Right lung (tissue), 10 donors: ENCODE data around the gene CDK10. TPM values are rescaled to one million over a fixed set of nuclear protein-coding genes. Genes with fewer than 3 reads are reported as not detected.

Experiments used
- DNase-seq, 2 donors: peaks; one replicate each; pipeline ENCODE4 v3.0.0-alpha.2; 2013
- long read RNA-seq, 8 donors: transcript quantifications; one replicate each; lab custom pipeline, GENCODE V29; 2026
- polyA plus RNA-seq, 5 donors: library from polyadenylated mRNA; unstranded; fragments of 120-200 nt; gene quantifications; one replicate each; pipeline versions ENCODE4 v1.2.1 to v1.2.3, GENCODE V29; 2013; ENCODE audit warnings: inconsistent platforms in 1 of 5, low replicate concordance in 1 of 5; ENCODE audit not compliant: insufficient read length in 5 of 5, insufficient read depth in 1 of 5

Gene CDK10, protein sequence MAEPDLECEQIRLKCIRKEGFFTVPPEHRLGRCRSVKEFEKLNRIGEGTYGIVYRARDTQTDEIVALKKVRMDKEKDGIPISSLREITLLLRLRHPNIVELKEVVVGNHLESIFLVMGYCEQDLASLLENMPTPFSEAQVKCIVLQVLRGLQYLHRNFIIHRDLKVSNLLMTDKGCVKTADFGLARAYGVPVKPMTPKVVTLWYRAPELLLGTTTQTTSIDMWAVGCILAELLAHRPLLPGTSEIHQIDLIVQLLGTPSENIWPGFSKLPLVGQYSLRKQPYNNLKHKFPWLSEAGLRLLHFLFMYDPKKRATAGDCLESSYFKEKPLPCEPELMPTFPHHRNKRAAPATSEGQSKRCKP
- polyA plus RNA-seq = 100 to 1,000 TPM in 3 of 5 donors, 10 to 100 TPM in 2; 80.3 to 139 (median 102) TPM
- long read RNA-seq, donor 1, partial matches to known transcripts = 28 of 34 reads
- long read RNA-seq, donor 1, other reads (novel, unspliced or antisense) = 0 of 34 reads
- long read RNA-seq, donor 2, partial matches to known transcripts = 0 of 4 reads
- long read RNA-seq, donor 2, other reads (novel, unspliced or antisense) = 0 of 4 reads
- long read RNA-seq, donor 3, partial matches to known transcripts = 30 of 32 reads
- long read RNA-seq, donor 3, other reads (novel, unspliced or antisense) = 0 of 32 reads
- long read RNA-seq, donor 4, partial matches to known transcripts = 0 of 2 reads
- long read RNA-seq, donor 4, other reads (novel, unspliced or antisense) = 0 of 2 reads
- long read RNA-seq, donor 5, partial matches to known transcripts = 0 of 6 reads
- long read RNA-seq, donor 5, other reads (novel, unspliced or antisense) = 0 of 6 reads
- long read RNA-seq, donor 6, partial matches to known transcripts = 0 of 6 reads
- long read RNA-seq, donor 6, other reads (novel, unspliced or antisense) = 0 of 6 reads
- long read RNA-seq, donor 7, partial matches to known transcripts = 0 of 5 reads
- long read RNA-seq, donor 7, other reads (novel, unspliced or antisense) = 0 of 5 reads
- long read RNA-seq, donor 8, partial matches to known transcripts = 0 of 1 reads
- long read RNA-seq, donor 8, other reads (novel, unspliced or antisense) = 0 of 1 reads

DNA sequence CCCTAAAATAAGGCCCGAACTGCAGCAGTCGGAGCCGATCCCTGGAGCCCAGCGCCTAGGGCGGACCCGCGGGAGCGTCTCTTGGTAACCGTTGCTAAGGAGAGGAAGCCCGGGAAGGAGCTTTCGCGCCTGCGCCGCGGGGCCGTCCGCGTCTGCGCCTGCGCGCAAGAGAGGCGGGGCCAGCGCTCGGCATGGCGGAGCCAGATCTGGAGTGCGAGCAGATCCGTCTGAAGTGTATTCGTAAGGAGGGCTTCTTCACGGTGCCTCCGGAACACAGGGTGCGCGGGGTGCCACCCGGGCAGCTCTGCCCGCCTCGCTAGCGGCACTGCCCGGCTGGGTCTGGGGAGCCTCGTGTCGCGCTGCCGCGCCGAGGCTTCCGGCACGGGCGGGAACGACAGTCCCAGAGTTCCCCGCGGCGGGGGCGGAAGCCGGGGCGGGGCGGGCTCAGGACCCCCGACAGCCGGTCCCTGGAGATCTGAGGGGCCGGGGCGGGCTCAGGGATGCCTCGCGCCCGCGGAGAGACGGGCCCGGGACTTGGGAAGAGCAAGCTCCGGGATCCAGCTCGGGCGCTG, at the start of gene CDK10:
Gene CDK10 (plus strand): TSS at position 170 of the 572 bp plus-strand sequence. CDS start 22 bp downstream, at position 192.
- DNase-seq = peak; percentile 94 to 96

DNA sequence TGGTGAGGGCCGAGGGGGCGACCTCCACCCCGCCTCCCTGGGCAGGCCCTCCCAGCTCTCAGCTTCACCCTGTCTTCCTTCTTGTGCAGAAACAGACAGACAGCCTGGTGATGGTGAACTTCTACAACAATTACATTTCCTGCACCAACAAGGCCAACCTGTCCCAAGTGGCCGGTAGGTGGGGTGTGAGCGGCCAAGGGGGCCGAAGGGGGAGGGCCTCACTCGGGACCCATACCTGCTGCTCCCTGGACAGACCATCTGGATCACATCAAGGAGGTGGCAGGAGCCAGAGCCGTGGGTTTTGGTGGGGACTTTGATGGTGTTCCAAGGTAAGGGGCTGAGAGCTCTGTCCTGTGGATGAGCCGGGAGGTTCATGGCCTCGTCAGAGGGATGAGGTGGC, 49.1 kb upstream of the CDK10 start:
- DNase-seq = no peak

DNA sequence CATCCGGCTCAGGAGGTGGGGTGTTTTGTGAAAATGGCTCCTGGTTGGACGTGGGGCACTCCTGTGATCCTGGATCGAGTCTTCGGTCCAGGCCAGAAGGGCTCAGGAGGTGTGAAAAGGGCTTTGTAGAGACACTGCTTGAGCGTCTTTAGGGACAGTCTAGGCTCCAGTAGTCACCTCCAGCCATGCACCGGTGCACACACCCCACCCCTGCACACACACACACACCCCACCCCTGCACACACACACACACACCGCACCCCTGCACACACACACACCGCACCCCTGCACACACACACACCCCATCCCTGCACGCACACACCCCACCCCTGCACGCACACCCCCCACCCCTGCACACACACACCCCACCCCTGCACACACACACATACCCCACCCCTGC, 48.0 kb upstream of the CDK10 start:
- no peak for DNase-seq

DNA sequence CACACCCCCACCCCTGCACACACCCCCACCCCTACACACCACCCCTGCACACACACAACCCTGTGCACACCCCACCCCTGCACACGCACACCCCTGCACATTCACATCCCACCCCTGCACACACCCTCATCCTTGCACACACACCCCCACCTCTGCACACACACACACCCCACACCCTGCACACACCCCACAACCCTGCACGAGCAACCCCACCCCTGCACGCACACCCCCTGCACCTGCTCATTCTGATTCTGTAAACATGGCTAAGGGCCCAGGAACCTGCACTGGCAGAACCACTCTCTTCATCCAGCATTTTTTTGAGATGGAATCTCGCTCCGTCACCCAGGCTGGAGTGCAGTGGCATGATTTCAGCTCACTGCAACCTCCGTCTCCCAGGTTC, 47.1 kb upstream of the CDK10 start:
- DNase-seq = no peak

DNA sequence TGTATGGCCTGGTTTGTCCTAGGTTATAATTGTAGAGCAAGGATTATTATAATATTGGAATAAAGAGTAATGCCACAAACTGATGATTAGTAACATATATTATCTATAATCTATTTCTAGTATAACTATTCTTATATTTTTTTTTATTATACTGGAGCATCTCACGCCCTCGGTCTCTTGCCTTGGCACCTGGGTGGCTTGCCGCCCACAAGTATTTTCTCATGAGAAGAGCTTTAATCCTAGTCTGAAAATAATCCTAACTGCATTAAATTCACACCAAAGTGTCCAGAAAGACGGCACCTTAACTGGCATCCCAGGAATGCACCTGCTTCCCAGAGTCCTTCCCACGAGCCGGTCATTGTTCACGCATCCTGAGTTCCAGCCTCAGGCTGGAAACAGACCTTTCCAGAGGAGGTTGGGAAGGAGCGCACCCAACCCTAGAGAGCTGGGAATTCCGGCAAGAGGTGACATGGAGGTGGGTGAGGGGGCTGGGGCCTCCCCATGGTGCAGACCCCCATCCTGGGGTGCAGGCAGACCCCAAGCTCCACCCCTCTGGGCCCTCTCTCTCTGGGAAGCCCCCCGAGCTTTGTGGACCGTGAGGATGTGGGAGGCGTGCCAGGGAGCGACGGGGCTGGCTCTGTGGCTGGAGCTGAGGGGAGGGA, 44.9 kb upstream of the CDK10 start:
- DNase-seq = no peak

DNA sequence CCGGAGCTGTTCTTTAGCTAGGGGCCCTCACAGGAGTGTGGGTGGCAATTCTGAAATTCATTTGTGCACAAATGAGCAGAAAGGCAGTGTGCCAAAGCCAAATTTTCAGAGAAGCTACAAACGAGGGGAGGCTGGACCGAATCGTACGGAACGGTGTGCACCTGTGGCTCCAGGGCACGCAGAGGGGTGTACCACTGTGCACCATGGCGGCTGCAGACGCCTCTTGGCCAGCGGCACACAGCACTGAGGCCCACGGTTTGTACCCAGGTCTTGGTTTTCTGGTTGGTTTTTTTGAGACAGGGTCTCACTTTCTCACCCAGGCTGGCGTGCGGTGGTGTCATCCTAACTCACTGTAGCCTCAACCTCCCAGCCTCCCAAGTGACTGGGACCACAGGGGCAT, 43.9 kb upstream of the CDK10 start:
- DNase-seq = no peak

DNA sequence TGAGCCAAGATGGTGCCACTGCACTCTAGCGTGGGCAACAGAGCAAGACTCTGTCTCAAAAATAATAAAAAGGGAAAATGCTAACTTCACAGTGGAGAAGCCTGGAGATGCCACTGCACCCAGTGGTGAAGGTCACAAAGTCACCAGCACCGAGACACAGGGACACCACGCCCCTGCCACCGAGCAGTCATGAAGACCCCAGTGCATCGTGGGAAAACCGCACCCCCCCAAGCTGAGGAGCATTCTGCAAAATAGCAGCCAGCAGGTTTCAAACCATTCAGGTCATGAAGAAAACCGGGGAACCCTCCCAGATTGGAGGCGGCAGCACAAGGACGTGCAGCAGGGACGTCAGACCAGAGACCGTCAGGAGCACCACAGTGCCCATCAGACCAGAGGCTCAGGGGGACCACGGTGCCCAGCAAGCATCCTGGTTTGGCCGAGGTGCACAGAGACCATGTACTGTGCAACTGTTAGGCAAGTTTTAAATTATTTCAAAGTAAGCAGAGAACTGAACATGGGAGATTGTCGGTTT, 42.7 kb upstream of the CDK10 start:
- DNase-seq = no peak

DNA sequence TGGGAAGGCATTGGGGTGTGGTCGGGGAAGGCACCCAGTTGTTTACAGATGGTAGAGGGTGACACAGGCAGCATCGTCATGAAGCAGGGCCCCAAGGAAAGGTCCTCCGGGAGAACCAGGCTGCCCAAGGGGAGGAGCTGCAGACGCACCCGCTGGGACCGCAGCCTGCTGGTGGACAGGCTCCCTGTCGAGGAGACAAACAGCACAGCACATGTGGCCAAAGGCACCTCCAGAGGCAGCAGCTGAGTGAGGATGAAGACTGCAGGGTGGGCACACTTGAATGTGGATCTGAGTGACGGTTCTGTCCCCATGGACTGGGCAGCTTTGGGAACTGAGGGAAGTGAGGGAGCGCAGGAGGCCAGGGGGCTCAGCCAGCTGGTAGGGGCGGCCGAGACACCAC, 41.4 kb upstream of the CDK10 start:
- no peak for DNase-seq

DNA sequence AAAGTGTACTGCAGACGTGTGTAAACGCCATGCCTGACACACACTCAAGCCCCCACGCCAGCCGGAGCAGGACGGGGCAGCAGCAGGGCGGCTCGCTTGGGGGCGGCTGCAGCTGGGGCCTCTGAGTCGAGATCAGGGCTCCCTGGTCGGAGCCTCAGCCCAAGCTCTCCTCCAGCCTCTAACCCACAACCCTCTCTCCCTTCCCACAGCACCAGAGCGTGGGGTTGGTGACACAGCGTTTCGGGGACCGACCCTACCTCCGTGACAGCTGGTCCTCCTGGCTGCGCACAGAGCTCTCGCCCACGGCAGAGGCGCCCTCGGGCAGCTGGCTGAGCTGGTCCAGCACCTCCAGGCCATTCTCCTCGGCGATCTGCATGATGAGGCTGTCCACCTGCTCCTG, 40.2 kb upstream of the CDK10 start:
- DNase-seq = no peak

DNA sequence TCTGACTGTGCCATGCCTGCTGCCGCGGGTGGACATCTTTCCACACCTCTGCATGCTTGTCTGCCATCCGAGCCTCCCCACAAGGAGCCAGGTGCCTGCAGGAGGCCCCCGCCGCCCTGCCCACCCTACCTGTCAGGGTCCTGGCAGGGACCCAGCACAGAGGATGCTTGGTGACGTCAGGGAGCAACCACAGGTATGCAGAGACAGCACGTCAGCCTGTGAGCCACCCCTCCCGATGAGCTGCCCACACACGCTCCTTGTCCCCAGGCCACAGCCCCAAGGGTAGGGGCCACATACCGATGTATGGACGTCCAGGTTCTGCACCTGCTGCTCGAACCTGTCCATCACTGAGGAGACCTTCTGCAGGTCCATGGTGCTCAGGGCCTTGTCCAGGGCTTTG, 39.6 kb upstream of the CDK10 start:
- DNase-seq = no peak

DNA sequence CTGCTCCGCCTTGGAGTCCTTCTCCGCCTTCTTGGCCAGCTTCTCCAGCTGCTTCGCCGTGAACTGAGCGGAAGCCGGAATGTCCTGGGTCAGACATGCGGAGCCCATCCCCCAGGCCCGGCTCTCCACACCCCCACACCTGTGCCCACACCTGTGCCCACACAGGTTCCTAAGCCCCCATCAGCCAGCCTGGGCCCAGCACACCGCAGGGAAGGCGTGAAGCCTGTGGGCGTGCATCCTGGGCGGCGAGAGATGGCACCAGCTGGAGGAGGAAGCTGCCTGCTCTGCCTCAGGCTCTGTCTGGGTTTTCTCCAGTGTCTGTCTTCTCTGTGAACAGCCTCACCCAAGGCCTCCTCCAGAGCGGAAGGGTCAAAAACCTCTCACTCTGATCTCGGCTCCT, 34.9 kb upstream of the CDK10 start:
- no peak for DNase-seq

DNA sequence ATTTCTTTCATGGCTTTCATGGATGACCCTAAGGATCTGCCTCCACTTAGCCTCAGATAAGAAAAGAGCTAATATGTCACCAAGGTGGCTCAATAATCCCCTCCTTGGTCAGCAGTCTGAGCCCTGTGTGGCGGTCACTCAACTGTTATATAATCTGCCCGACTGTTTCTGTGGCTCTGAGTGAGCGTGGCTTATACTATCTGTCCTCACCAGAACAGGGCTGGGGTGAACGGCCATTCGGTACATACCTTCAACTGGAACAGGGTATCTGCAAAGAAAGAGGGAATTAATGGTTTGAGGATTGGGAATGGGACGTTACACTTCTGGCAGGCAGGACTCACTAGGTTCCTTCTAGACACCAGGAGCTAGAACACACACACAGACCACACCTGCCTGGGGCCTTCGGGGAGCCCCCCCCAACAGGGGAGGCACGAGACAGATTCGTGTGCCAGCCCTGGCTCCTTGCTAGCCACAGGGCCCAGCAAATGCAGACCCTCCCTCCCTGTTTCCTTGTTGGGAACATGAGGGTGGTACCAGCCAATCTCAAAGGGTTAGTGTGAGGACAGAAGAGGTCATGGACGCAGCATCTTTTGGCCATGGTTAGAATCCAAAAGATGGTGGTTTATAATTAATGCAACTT, 32.7 kb upstream of the CDK10 start:
- DNase-seq = no peak

DNA sequence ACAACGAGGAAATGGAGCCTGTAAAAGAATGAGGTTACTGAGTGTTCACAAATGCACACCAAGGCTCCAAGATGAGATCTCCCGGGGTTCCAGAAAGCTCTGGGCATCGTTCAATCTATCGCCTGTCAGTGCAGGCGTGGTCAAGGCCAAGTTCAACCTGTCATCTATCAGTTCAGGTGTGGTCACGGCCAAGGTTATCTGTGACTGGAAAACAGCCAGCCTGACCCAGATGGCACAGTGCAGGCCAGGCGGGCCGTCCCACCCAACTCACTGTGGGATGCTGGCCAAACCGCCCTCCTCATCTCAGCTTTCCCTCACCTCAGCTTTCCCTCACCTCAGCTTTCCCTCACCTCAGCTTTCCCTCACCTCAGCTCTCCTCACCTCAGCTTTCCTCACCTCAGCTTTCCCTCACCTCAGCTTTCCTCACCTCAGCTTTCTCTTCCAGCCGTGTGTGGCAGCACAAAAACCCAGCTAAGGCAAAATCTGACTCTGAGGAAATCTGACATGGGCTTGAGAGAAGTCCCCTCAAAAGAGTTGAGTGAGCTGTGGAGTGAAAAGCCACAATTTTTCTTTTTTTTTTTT, 31.3 kb upstream of the CDK10 start:
- no peak for DNase-seq

DNA sequence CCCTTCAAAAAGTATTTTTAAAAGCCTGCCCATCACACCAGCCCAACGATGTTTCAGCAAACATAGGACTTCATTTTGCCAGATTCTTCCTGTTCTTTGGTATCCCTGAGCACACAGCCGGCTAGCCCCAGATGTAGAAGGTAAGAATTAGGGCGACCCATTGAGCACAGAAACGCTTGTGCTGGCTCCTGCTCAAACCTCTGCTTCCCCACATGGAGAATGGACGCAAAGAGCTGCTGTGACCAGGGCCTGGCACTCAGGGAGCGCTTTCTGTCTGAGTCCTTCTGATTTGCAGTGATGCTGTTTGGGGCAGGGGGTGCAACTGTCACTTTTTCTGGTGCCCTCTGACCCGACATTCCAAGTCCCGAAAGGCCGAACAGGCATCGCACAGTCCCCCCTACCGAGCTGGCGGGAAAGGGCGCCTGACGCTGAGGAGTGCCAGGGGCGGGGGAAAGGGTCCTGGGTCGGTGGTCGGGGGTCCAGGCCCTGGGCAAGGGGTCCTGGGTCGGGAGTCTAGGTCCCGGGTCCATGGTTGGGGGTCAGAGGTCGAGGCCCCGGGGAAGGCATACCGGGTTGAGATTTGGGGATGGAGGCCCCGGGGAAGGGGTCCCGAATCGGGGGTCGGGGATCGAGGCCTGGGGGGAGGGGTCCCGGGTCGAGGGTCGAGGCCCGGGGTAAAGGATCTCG, 29.9 kb upstream of the CDK10 start:
- DNase-seq = no peak

DNA sequence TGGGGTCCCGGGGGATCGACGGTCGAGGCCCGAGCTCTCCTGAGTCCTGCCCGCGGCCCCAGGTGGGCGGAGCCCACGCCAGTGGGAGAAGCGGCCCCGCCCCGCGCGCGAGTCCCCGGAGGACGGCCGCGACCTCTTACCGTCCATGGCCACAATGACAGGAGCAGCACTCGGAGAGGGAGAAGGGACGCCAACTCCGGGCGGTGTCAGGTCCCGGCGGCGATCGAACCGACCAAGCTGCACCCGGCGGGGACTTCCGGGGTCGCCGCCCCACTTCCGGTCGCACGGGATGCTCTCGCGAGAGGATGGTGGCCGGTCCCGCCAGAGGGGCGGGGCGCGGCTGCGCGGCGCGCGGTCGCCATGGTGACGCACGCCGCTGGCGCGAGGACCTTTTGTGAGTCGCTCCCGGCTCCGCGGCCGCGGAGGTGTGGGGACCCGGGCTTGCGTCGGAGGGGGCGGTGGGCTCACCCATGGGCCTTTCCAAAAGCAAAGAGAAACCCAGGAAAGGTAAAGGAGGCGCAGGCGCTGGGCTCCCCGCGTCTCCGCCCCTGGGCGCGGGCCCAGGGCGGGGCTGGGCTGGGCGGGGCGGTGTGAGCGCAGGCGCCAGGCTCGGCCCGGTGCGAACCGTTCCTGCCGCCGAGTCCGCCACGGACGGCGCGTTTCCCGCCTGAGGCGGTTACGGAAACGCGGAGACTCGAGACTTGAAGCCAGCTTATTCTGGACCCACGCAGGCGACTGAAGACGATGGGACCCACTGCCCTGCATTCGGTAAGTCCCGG, 28.9 kb upstream of the CDK10 start, which contains the start of the genes CHMP1A and SPATA33:
Gene CHMP1A (minus strand): TSS at position 267 of the 779 bp plus-strand sequence. CDS start 120 bp downstream, at position 147.
Gene SPATA33 (plus strand): TSS at position 395 of the 779 bp plus-strand sequence. CDS start 76 bp downstream, at position 471.
- DNase-seq = peak; percentile 91 to 93

DNA sequence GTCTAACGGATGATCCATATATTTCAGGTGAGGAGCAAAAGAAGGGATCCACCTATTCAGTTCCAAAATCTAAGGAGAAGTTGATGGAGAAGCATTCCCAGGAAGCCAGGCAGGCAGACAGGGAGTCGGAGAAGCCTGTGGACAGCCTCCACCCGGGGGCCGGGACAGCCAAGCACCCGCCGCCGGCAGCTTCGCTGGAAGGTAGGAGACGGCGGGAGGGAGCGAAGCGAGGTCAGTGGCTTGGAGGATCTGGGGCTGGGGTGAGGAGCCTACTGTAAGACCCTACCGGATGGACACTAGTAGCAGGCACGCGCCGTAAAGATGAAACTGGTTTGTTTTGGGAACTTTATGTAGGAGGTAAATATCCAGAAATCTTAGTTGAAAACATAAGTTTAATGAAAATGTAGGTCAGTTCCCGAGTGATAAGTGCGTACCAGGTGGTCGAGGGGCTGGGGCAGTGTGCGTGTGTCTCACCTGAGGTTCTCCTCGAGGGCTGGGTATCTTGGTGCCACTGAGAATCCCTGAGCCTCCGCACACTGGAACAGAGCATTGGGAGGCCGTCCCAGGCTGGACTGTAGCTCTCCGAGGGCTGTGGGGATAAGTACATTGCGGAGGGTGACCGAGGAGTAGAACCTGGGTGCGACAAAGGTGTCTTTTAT, 28.1 kb upstream of the CDK10 start:
- no peak for DNase-seq

DNA sequence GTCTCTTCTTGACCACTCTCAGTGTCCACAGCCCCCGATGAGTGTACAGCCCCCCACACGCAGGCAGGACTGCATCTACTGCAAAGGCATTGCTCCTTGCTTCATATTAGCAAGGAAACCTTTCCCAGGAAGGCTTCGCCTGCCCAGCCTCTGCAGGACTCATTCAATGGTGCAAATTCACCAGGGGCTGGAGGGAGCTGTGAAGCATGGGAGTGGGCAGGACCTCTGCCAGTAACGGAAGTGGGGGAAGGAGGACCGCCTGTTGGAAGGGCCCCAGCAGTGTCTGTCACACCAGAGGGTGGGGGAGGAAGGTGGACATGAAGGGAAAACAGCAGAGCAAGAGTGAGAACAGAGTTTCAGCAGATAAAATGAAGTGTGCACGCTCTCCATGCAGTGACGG, 26.3 kb upstream of the CDK10 start:
- DNase-seq = no peak

DNA sequence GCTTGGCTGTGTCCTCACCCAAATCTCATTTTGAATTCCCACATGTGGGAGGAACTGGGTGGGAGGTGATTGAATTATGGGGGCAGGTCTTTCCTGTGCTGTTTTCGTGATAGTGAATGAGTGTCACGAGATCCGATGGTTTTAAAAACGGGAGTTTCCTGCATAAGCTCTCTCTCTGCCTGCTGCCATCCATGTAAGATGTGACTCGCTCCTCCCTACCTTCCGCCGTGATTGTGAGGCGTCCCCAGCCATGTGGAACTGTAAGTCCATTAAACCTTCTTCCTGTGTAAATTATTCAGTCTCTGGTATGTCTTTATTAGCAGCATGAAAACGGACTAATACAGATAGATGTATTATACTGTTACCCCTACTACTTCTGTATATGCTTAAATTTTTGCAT, 25.3 kb upstream of the CDK10 start:
- DNase-seq = no peak
